Measurements from ENCODE around the gene ARID1B. TPM values are rescaled to one million over a fixed set of nuclear protein-coding genes. Genes with fewer than 3 reads are reported as not detected.

ARID1B gene
- total RNA-seq, 1 experiment from 2014 or later = 91.7 TPM

DNA sequence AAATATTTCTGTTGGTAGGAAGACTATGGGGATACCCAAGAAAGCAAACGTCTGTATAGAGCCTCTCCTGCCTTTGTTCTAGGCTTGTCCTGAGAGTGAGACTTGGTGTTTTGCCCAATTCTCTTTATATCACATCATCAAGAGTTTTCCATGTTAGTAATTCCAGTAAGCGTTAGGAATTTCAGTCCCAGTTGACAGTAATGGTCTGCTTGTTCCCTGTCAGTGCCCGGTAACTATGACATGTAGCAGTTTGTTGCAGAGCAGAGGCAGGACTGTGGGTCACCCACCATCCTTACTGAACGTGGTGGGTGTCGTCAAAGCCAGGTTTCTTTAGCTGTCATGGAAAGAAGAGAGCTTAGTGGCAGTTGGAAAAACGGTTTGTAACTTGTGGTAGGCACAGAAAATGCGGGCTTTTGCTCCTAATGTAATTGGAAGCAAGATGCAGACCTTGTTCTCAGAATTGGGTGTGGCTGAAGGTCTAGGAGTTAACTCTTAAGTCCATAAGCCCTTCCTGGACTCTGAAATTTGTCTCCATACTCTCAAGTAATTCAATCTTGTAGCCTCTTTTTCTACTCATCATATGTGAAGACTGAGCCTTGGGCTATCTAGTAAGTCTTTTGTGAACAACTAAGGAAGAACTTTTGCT, 357.3 kb downstream of the ARID1B start:
- no peaks in the 10 kb centered on the region for H3K27me3 ChIP-seq (ENCODE audit: control insufficient read depth, insufficient read depth, low read length)
- no peaks in the 10 kb centered on the region for H3K4me1 ChIP-seq (ENCODE audit: control insufficient read depth, insufficient read depth, low read length)
- ChIA-PET POLR2A (no interaction called here), CTCF (no interaction called here)
- H3K27ac ChIP-seq (ENCODE audit: low read length) = no peak overlapping the region
- peaks cover 3% of the 10 kb centered on the region; the same call in 1 of the 2 replicates for H3K36me3 ChIP-seq (ENCODE audit: control insufficient read depth, insufficient read depth, low read length)
- in situ Hi-C loops (cut with HindIII; ENCODE audit: low pct_unique_long_range_greater_than_20kb, low sequenced_read_pairs) (no loop called here), intact Hi-C loops (cut with micrococcal nuclease; ENCODE audit: unreplicated experiment) (no loop called here)
- H3K4me3 ChIP-seq (ENCODE audit: low read depth in 2 of 2, low read length in 2 of 2) = no peak overlapping the region
- H3K9me3 ChIP-seq (ENCODE audit: control insufficient read depth, insufficient read depth, low read depth, low read length) = no peaks in the 10 kb centered on the region
- no TSS peak for BruUV-seq (replicated peaks)
- TF ChIP-seq TCF7L2 (IDR thresholded peaks at IDR 0.05; ENCODE audit: low read depth, low read length) = no peak
- TF ChIP-seq, protein P1, sequence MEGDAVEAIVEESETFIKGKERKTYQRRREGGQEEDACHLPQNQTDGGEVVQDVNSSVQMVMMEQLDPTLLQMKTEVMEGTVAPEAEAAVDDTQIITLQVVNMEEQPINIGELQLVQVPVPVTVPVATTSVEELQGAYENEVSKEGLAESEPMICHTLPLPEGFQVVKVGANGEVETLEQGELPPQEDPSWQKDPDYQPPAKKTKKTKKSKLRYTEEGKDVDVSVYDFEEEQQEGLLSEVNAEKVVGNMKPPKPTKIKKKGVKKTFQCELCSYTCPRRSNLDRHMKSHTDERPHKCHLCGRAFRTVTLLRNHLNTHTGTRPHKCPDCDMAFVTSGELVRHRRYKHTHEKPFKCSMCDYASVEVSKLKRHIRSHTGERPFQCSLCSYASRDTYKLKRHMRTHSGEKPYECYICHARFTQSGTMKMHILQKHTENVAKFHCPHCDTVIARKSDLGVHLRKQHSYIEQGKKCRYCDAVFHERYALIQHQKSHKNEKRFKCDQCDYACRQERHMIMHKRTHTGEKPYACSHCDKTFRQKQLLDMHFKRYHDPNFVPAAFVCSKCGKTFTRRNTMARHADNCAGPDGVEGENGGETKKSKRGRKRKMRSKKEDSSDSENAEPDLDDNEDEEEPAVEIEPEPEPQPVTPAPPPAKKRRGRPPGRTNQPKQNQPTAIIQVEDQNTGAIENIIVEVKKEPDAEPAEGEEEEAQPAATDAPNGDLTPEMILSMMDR (IDR thresholded peaks at IDR 0.05) = no peak
- no peak for TF ChIP-seq REST (IDR thresholded peaks at IDR 0.05; ENCODE audit: insufficient read depth in 1 of 2, low read depth in 2 of 2, low read length in 1 of 2)
- no peak for TF ChIP-seq POLR2AphosphoS5 (IDR thresholded peaks at IDR 0.05; ENCODE audit: low read depth, low read length)
- no peak for TF ChIP-seq SIN3A (IDR thresholded peaks at IDR 0.05; ENCODE audit: borderline replicate concordance, insufficient read depth, low read depth, low read length)
- ATAC-seq (no peak), DNase-seq (ENCODE audit: low read depth, low spot score) (no peak)

GRCh38 chr6:157135691-157136090, 358.5 kb downstream of the ARID1B start:
- H3K27ac ChIP-seq (ENCODE audit: low read length) = no peak overlapping the region
- ChIA-PET POLR2A (no interaction called here), CTCF (interaction anchor here (1.0 kb wide), 1 partner anchor 24 kb away, joined by 3 read pairs; no protein-coding TSS in a partner anchor)
- no peak for ATAC-seq
- intact Hi-C loops (cut with micrococcal nuclease; ENCODE audit: unreplicated experiment) = no loop called here
- H3K4me1 ChIP-seq (ENCODE audit: control insufficient read depth, insufficient read depth, low read length) = no peaks in the 10 kb centered on the region
- H3K27me3 ChIP-seq (ENCODE audit: control insufficient read depth, insufficient read depth, low read length) = no peaks in the 10 kb centered on the region
- DNase-seq (ENCODE audit: low read depth, low spot score) = no peak
- no TSS peak for BruUV-seq (replicated peaks)
- no peak for TF ChIP-seq SIN3A (IDR thresholded peaks at IDR 0.05; ENCODE audit: borderline replicate concordance, insufficient read depth, low read depth, low read length)
- no peak for TF ChIP-seq REST (IDR thresholded peaks at IDR 0.05; ENCODE audit: insufficient read depth in 1 of 2, low read depth in 2 of 2, low read length in 1 of 2)
- no peak for TF ChIP-seq TCF7L2 (IDR thresholded peaks at IDR 0.05; ENCODE audit: low read depth, low read length)
- no peak for TF ChIP-seq POLR2AphosphoS5 (IDR thresholded peaks at IDR 0.05; ENCODE audit: low read depth, low read length)
- TF ChIP-seq, protein P1 (IDR thresholded peaks at IDR 0.05) = no peak
- in situ Hi-C loops (cut with HindIII; ENCODE audit: low pct_unique_long_range_greater_than_20kb, low sequenced_read_pairs) = no loop called here
- H3K4me3 ChIP-seq (ENCODE audit: low read depth in 2 of 2, low read length in 2 of 2) = no peak overlapping the region
- H3K36me3 ChIP-seq (ENCODE audit: control insufficient read depth, insufficient read depth, low read length) = peaks cover 3% of the 10 kb centered on the region; the same call in 1 of the 2 replicates
- no peaks in the 10 kb centered on the region for H3K9me3 ChIP-seq (ENCODE audit: control insufficient read depth, insufficient read depth, low read depth, low read length)
